Measurements from ENCODE around the gene KDM4B. TPM values are rescaled to one million over a fixed set of nuclear protein-coding genes. Genes with fewer than 3 reads are reported as not detected.

Gene KDM4B
- total and polyA plus RNA-seq, 4 donors = 17.1 to 49.5 (median 24.7) TPM

DNA sequence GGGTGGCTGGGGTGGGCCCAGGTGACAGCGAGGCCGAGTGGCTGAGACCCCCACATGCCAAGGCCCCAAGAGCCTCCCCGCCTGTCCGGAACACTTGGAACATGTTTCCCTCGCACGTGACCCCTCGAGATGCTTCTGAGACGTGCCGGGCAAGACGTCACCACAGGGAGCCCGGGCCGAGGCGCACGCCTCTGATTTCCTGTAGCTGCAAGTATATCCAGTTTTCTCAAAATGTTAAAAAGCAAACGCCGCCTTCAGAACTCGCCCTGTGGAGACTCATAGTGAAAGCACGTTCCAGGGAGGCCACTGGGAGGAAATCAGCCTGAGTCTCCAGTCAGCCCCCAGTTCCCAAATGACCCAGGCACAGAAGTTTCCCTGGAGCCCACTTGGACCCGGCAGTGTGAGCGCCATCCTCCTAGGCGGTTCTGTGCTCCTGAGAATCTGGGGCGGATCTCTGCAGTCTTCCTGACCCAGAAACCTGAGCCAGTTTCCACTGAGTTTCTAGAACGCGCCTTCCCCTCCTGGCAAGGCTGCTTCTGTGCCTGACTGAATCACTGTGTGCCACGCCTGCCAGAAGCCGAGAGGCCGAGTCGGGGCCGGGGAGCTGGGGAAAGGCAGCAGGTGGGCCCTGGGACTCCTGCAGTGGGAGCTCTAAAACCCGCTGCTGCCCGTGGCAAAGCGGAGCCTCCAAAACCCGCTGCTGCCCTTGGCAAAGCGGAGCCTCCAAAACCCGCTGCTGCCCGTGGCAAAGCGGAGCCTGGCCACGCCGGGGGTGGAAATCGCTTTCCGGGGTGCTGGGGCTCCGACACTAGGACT lies 179.3 kb downstream of the KDM4B start:
- DNase-seq (no peak), ATAC-seq (ENCODE audit: insufficient read depth, low FRiP score) (no peak)
- H3K4me3 ChIP-seq = no peak overlapping the region
- H3K36me3 ChIP-seq (ENCODE audit: control insufficient read depth in 4 of 4, insufficient read depth in 4 of 4, low read length in 4 of 4) = peaks cover 4 to 61% (median 7%) of the 10 kb centered on the region in 4 donors
- TF ChIP-seq, protein P1, sequence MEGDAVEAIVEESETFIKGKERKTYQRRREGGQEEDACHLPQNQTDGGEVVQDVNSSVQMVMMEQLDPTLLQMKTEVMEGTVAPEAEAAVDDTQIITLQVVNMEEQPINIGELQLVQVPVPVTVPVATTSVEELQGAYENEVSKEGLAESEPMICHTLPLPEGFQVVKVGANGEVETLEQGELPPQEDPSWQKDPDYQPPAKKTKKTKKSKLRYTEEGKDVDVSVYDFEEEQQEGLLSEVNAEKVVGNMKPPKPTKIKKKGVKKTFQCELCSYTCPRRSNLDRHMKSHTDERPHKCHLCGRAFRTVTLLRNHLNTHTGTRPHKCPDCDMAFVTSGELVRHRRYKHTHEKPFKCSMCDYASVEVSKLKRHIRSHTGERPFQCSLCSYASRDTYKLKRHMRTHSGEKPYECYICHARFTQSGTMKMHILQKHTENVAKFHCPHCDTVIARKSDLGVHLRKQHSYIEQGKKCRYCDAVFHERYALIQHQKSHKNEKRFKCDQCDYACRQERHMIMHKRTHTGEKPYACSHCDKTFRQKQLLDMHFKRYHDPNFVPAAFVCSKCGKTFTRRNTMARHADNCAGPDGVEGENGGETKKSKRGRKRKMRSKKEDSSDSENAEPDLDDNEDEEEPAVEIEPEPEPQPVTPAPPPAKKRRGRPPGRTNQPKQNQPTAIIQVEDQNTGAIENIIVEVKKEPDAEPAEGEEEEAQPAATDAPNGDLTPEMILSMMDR (IDR thresholded peaks at IDR 0.05; ENCODE audit: control extremely low read depth, extremely low read depth) = no peak
- 94 to 95% methylated on average over 42 of the region's 42 CpGs for WGBS, 2 donors
- H3K27ac ChIP-seq (ENCODE audit: low read depth in 1 of 2, low read length in 1 of 2) = no peak overlapping the region
- H3K9ac ChIP-seq (ENCODE audit: insufficient read depth in 1 of 2, low read length in 2 of 2) = no peak overlapping the region
- no peaks in the 10 kb centered on the region for H3K27me3 ChIP-seq (ENCODE audit: control insufficient read depth in 3 of 3, insufficient read depth in 3 of 3, low read length in 2 of 3)
- no peaks in the 10 kb centered on the region for H3K4me1 ChIP-seq (ENCODE audit: control insufficient read depth in 5 of 5, insufficient read depth in 5 of 5, low read length in 5 of 5)
- H3K9me3 ChIP-seq (ENCODE audit: control insufficient read depth in 4 of 4, insufficient read depth in 3 of 4, low read length in 3 of 4) = no peaks in the 10 kb centered on the region

DNA sequence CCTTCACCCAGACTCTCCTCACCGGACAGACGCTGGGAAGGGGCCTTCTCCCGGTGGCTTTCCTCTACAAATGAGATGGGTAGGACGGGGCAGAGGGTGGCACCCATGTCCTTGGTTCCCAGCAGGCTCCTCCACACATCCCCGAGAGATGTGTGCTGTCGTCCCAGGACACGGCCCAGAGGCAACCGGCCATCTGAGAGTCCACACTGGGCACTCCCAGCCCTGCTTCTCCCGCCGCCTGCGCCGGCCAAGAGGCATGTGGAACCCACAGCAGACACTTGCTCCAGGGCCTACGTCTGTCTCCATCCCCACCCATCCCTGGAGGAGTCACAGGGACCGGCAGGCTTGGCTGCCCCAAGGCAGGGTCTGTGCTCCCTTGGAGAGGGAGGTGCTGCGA lies 179.9 kb downstream of the KDM4B start:
- Histone ChIP-seq H3K36me3 (ENCODE audit: control insufficient read depth in 4 of 4, insufficient read depth in 4 of 4, low read length in 4 of 4) (peaks cover 4 to 56% (median 7%) of the 10 kb centered on the region in 4 donors), H3K4me3 (no peak overlapping the region), H3K27me3 (ENCODE audit: control insufficient read depth in 3 of 3, insufficient read depth in 3 of 3, low read length in 2 of 3) (no peaks in the 10 kb centered on the region), H3K9me3 (ENCODE audit: control insufficient read depth in 4 of 4, insufficient read depth in 3 of 4, low read length in 3 of 4) (no peaks in the 10 kb centered on the region), H3K4me1 (ENCODE audit: control insufficient read depth in 5 of 5, insufficient read depth in 5 of 5, low read length in 5 of 5) (peaks cover 0 to 2% (median 0%) of the 10 kb centered on the region in 5 donors), H3K9ac (ENCODE audit: insufficient read depth in 1 of 2, low read length in 2 of 2) (no peak overlapping the region), H3K27ac (ENCODE audit: low read depth in 1 of 2, low read length in 1 of 2) (no peak overlapping the region)
- no peak for ATAC-seq (ENCODE audit: insufficient read depth, low FRiP score)
- no peak for DNase-seq
- 94% methylated on average over 15 of the region's 15 CpGs for WGBS, 2 donors
- TF ChIP-seq, protein P1 (IDR thresholded peaks at IDR 0.05; ENCODE audit: control extremely low read depth, extremely low read depth) = no peak

DNA sequence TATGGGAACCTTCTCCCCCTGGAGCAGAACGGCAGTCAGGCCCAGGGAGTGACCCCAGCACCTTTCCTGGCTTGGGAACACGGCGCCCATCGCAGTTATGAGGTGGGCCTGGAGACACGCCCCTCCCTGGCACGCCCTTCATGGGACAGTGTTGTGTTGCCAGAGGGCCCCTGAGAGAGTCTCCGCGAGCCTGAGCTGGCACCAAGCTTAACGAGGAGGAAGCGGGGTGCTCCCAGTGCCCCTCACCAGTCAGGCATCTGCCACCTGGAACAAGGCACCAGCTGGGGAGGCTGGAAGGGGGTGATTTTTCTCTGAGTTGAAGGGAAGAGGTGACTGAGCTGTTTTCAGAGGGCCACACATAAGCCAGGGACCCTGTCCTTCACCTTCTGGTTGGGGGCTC lies 180.6 kb downstream of the KDM4B start:
- TF ChIP-seq, protein P1 (IDR thresholded peaks at IDR 0.05; ENCODE audit: control extremely low read depth, extremely low read depth) = no peak
- ATAC-seq (ENCODE audit: insufficient read depth, low FRiP score) (no peak), DNase-seq (no peak)
- Histone ChIP-seq H3K9me3 (ENCODE audit: control insufficient read depth in 4 of 4, insufficient read depth in 3 of 4, low read length in 3 of 4) (no peaks in the 10 kb centered on the region), H3K9ac (ENCODE audit: insufficient read depth in 1 of 2, low read length in 2 of 2) (no peak overlapping the region), H3K36me3 (ENCODE audit: control insufficient read depth in 4 of 4, insufficient read depth in 4 of 4, low read length in 4 of 4) (peaks cover 4 to 50% (median 7%) of the 10 kb centered on the region in 4 donors), H3K27me3 (ENCODE audit: control insufficient read depth in 3 of 3, insufficient read depth in 3 of 3, low read length in 2 of 3) (no peaks in the 10 kb centered on the region), H3K4me3 (no peak overlapping the region), H3K27ac (ENCODE audit: low read depth in 1 of 2, low read length in 1 of 2) (no peak overlapping the region), H3K4me1 (ENCODE audit: control insufficient read depth in 5 of 5, insufficient read depth in 5 of 5, low read length in 5 of 5) (peaks cover 0 to 2% (median 0%) of the 10 kb centered on the region in 5 donors)
- 91 to 92% methylated on average over 10 of the region's 10 CpGs for WGBS, 2 donors
